ENCODE data around the gene CDK15. TPM values are rescaled to one million over a fixed set of nuclear protein-coding genes. Genes with fewer than 3 reads are reported as not detected.

The CDK15 gene
- total RNA-seq, 1 donor from 2014 or later, result 0.21 TPM

DNA sequence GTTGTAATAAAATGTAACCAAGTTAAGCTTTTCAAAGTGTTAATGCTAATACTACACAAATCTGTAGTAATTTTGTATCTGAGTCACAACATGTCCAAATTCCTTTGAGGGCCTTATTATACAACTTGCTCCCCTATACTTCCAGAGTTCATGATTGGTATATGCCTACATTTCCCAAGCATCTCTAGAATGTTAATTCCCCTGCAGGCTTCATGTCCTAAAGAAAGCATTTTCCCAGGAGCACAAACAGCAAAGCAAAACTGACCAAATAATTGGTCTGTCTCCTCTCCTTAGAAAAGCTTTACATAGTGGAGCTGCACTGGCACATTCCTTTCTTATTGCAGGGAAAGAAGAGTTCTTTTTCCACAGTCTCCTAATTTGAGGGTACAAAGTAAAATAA lies 29.3 kb upstream of the CDK15 start:
- Histone ChIP-seq H3K27me3 (no peaks in the 10 kb centered on the region), H3K9me3 (ENCODE audit: low read depth) (no peaks in the 10 kb centered on the region), H3K79me2 (ENCODE audit: low read depth) (peaks cover 82% of the 10 kb centered on the region), H4K20me1 (ENCODE audit: low read depth) (peaks cover 37% of the 10 kb centered on the region), H2AFZ (replicated peaks) (no peak overlapping the region), H3K27ac (no peak overlapping the region), H3K4me3 (no peak overlapping the region), H3K36me3 (no peaks in the 10 kb centered on the region), H3K4me2 (peak overlapping the region; percentile 93), H3F3A (ENCODE audit: low read depth) (peaks cover 24% of the 10 kb centered on the region), H3K4me1 (peaks cover 26% of the 10 kb centered on the region), H3K9ac (no peak overlapping the region)
- TF ChIP-seq EZH2phosphoT487 (IDR thresholded peaks at IDR 0.05) (no peak), EZH2 (IDR thresholded peaks at IDR 0.05) (no peak)
- TF ChIP-seq, protein P1, sequence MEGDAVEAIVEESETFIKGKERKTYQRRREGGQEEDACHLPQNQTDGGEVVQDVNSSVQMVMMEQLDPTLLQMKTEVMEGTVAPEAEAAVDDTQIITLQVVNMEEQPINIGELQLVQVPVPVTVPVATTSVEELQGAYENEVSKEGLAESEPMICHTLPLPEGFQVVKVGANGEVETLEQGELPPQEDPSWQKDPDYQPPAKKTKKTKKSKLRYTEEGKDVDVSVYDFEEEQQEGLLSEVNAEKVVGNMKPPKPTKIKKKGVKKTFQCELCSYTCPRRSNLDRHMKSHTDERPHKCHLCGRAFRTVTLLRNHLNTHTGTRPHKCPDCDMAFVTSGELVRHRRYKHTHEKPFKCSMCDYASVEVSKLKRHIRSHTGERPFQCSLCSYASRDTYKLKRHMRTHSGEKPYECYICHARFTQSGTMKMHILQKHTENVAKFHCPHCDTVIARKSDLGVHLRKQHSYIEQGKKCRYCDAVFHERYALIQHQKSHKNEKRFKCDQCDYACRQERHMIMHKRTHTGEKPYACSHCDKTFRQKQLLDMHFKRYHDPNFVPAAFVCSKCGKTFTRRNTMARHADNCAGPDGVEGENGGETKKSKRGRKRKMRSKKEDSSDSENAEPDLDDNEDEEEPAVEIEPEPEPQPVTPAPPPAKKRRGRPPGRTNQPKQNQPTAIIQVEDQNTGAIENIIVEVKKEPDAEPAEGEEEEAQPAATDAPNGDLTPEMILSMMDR (IDR thresholded peaks at IDR 0.05), result no peak
- Mint-ChIP-seq H3K4me3 (no peak overlapping the region), H3K4me1 (peaks cover 34% of the 10 kb centered on the region), H3K27ac (no peak overlapping the region), H3K27me3 (ENCODE audit: insufficient read depth, low read depth) (peaks cover 3% of the 10 kb centered on the region), H3K9me3 (no peaks in the 10 kb centered on the region), H3K36me3 (no peaks in the 10 kb centered on the region)
- peak; percentile 8 for DNase-seq (ENCODE audit: low spot score)

DNA sequence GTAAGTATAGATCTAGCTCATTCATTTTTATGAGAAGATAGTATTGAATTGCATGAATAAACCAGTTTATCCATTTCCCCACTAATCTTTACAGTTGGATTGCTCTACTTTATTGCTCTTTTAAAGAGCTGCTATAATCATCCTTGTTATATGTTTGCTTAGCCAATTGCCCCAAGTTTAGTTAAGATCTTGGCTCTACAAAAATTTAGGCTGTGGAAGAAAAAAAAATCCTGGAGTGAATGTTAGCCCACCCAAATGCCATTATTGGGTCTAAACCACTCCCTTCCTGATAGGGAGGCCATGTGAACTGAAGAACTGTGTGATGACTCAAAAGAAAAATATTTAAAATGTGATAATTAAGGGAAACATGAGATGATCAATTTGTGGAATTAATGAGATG lies 28.5 kb upstream of the CDK15 start:
- no peak for DNase-seq (ENCODE audit: low spot score)
- Mint-ChIP-seq H3K4me3 (no peak overlapping the region), H3K27me3 (ENCODE audit: insufficient read depth, low read depth) (peaks cover 3% of the 10 kb centered on the region), H3K27ac (no peak overlapping the region), H3K4me1 (peaks cover 34% of the 10 kb centered on the region), H3K9me3 (no peaks in the 10 kb centered on the region), H3K36me3 (no peaks in the 10 kb centered on the region)
- peaks cover 26% of the 10 kb centered on the region for H3K4me1 ChIP-seq
- H4K20me1 ChIP-seq (ENCODE audit: low read depth), result peaks cover 37% of the 10 kb centered on the region
- TF ChIP-seq, protein P1 (IDR thresholded peaks at IDR 0.05), result no peak
- TF ChIP-seq EZH2phosphoT487 (IDR thresholded peaks at IDR 0.05) (no peak), EZH2 (IDR thresholded peaks at IDR 0.05) (no peak)
- H3K27ac ChIP-seq, result no peak overlapping the region
- no peak overlapping the region for H3K9ac ChIP-seq
- no peaks in the 10 kb centered on the region for H3K9me3 ChIP-seq (ENCODE audit: low read depth)
- H3F3A ChIP-seq (ENCODE audit: low read depth), result peaks cover 24% of the 10 kb centered on the region
- H3K27me3 ChIP-seq, result no peaks in the 10 kb centered on the region
- H3K4me3 ChIP-seq, result no peak overlapping the region
- H3K4me2 ChIP-seq, result peak overlapping the region; percentile 93
- peaks cover 76% of the 10 kb centered on the region for H3K79me2 ChIP-seq (ENCODE audit: low read depth)
- H3K36me3 ChIP-seq, result no peaks in the 10 kb centered on the region
- H2AFZ ChIP-seq (replicated peaks), result no peak overlapping the region

DNA sequence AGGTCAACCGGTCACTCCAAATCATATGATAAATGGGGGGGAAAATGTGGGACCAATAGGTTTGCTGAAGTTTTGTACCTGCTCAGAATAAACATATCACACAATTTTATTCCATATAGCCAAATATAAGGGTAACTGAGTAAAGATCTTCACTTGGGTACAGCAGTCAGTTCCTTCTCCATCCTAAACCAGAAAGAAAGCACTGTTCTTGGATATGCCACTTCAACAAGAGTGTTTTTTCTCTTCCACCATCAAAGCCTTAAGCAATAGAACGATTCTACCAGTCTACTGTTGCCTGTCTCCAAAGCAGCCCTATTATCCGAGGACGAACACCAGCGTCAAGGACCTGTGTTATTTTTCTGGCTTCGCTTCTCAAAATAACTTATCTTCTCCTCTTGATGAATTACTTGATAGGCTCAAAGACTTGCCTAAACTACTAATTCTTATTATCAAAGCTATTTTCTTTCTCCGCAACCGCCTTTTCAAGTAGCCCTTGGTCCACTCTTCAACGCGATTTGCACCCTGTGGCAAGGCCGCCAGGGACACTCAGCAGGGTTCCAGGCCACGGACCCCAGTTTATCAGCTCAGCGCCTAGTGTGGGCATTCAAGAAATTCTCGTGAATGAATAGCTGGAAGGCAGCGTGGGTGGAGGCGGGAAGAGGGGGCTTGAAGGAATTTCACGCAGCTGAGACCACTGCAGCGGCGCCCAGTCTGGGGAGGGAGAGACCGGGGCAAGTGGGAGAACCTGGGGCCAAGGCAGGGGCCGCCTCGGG lies 26.2 kb upstream of the CDK15 start:
- H3K9me3 Mint-ChIP-seq, result no peaks in the 10 kb centered on the region
- peak overlapping the region; percentile 55 for H3K27ac Mint-ChIP-seq
- Histone ChIP-seq H2AFZ (replicated peaks) (peak overlapping the region; percentile 95), H3K4me1 (peaks cover 26% of the 10 kb centered on the region), H3K79me2 (ENCODE audit: low read depth) (peaks cover 53% of the 10 kb centered on the region), H3K9me3 (ENCODE audit: low read depth) (no peaks in the 10 kb centered on the region), H3K4me2 (peak overlapping the region; percentile 93), H3K36me3 (no peaks in the 10 kb centered on the region), H3K27me3 (no peaks in the 10 kb centered on the region), H3F3A (ENCODE audit: low read depth) (peaks cover 24% of the 10 kb centered on the region), H3K9ac (peak overlapping the region; percentile 57), H4K20me1 (ENCODE audit: low read depth) (peaks cover 27% of the 10 kb centered on the region), H3K4me3 (peak overlapping the region; percentile 92), H3K27ac (peak overlapping the region; percentile 64)
- DNase-seq (ENCODE audit: low spot score), result no peak
- TF ChIP-seq EZH2 (IDR thresholded peaks at IDR 0.05), result no peak
- TF ChIP-seq, protein P1 (IDR thresholded peaks at IDR 0.05), result no peak
- no peak for TF ChIP-seq EZH2phosphoT487 (IDR thresholded peaks at IDR 0.05)
- H3K27me3 Mint-ChIP-seq (ENCODE audit: insufficient read depth, low read depth), result peaks cover 3% of the 10 kb centered on the region
- H3K4me3 Mint-ChIP-seq, result peak overlapping the region; percentile 96
- no peaks in the 10 kb centered on the region for H3K36me3 Mint-ChIP-seq
- peaks cover 34% of the 10 kb centered on the region for H3K4me1 Mint-ChIP-seq

Measured in neural progenitor cell (in vitro differentiated cells).